Ishikawa (cell line): ENCODE results near the gene CORO2B.
A peak's percentile ranks its signal among the peaks of the same experiment; 100 is the strongest.

ENCODE experiments used
- CEBPB ChIP-seq: IDR thresholded peaks from 2 replicates; pipeline ENCODE4 v1.6.1; 2012
- CREB1 ChIP-seq: IDR thresholded peaks from 2 replicates; pipeline ENCODE4 v1.6.1; 2012; ENCODE audit warnings: low read depth
- EGR1 ChIP-seq: IDR thresholded peaks from 2 replicates; pipeline ENCODE4 v1.6.1; 2012
- EP300 ChIP-seq: IDR thresholded peaks from 2 replicates; pipeline ENCODE4 v1.6.1; 2012; ENCODE audit warnings: borderline replicate concordance
- FOXM1 ChIP-seq: IDR thresholded peaks from 2 replicates; pipeline ENCODE4 v1.6.1; 2012; ENCODE audit warnings: low read depth, borderline replicate concordance
- NFIC ChIP-seq: IDR thresholded peaks from 2 replicates; pipeline ENCODE4 v1.6.1; 2012
- RAD21 ChIP-seq: IDR thresholded peaks from 2 replicates; pipeline ENCODE4 v1.6.1; 2012; ENCODE audit warnings: low read depth
- REST ChIP-seq: IDR thresholded peaks from 2 replicates; pipeline ENCODE4 v1.6.1; 2012; ENCODE audit warnings: low read depth, mild to moderate bottlenecking
- TAF1 ChIP-seq: IDR thresholded peaks from 2 replicates; pipeline ENCODE4 v1.6.1; 2012; ENCODE audit warnings: low read depth, mild to moderate bottlenecking
- TCF12 ChIP-seq: IDR thresholded peaks from 2 replicates; pipeline ENCODE4 v1.6.1; 2012; ENCODE audit warnings: low read depth
- TEAD4 ChIP-seq: IDR thresholded peaks from 2 replicates; pipeline ENCODE4 v1.6.1; 2012
- YY1 ChIP-seq: IDR thresholded peaks from 2 replicates; pipeline ENCODE4 v1.6.1; 2012; ENCODE audit warnings: low read depth
- ZBTB7A ChIP-seq: IDR thresholded peaks from 2 replicates; pipeline ENCODE4 v1.6.1; 2012; ENCODE audit warnings: low read depth
- TF ChIP-seq, protein P1 (sequence below): IDR thresholded peaks from 2 replicates; pipeline ENCODE4 v1.6.1; 2012
- TF ChIP-seq, protein P2 (sequence below): IDR thresholded peaks from 2 replicates; pipeline ENCODE4 v1.6.1; 2012

The CORO2B gene

GRCh38 chr15:68618908-68619698 lies 40.3 kb downstream of the CORO2B start:
- TF ChIP-seq REST (no peak), ZBTB7A (no peak), EGR1 (no peak), TCF12 (no peak), NFIC (no peak)
- TF ChIP-seq, protein P1, sequence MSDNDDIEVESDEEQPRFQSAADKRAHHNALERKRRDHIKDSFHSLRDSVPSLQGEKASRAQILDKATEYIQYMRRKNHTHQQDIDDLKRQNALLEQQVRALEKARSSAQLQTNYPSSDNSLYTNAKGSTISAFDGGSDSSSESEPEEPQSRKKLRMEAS = no peak

GRCh38 chr15:68620721-68621527 lies 42.1 kb downstream of the CORO2B start:
- TF ChIP-seq TEAD4 = no peak
- no peak for TF ChIP-seq TCF12
- TF ChIP-seq FOXM1 = no peak
- 0 out of 2 replicates have a peak, but pooled peaks have one; percentile 29 for TF ChIP-seq NFIC

- TF ChIP-seq, protein P2, sequence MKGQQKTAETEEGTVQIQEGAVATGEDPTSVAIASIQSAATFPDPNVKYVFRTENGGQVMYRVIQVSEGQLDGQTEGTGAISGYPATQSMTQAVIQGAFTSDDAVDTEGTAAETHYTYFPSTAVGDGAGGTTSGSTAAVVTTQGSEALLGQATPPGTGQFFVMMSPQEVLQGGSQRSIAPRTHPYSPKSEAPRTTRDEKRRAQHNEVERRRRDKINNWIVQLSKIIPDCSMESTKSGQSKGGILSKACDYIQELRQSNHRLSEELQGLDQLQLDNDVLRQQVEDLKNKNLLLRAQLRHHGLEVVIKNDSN = no peak
- no peak for TF ChIP-seq TCF12
- TF ChIP-seq FOXM1 = no peak
- no peak for TF ChIP-seq ZBTB7A
- TF ChIP-seq CREB1 = no peak
- no peak for TF ChIP-seq CEBPB
- no peak for TF ChIP-seq TEAD4
- TF ChIP-seq TAF1 = no peak
- TF ChIP-seq, protein P1 = no peak
- TF ChIP-seq YY1 = no peak
- no peak for TF ChIP-seq EGR1
- no peak for TF ChIP-seq NFIC
- TF ChIP-seq REST = no peak
- TF ChIP-seq EP300 = no peak
- TF ChIP-seq RAD21 = no peak
Measured at GRCh38 chr15:68621535-68621934, 42.7 kb downstream of the CORO2B start.

GRCh38 chr15:68623301-68623892 lies 44.6 kb downstream of the CORO2B start:
- no peak for TF ChIP-seq RAD21
- TF ChIP-seq TAF1 = no peak
- TF ChIP-seq EP300 = no peak
- TF ChIP-seq CEBPB = no peak
- TF ChIP-seq NFIC = no peak
- TF ChIP-seq REST = no peak
- no peak for TF ChIP-seq FOXM1
- TF ChIP-seq ZBTB7A = no peak
- TF ChIP-seq, protein P1 = no peak
- no peak for TF ChIP-seq TCF12
- no peak for TF ChIP-seq EGR1
- no peak for TF ChIP-seq CREB1
